C4-2B (cell line): ENCODE measurements around the gene ANKS1B.

Experiments
- ZFX ChIP-seq: fragments of 450-650 bp; IDR thresholded peaks from 2 replicates; pipeline ENCODE4 v1.6.1; 2017
- TF ChIP-seq, protein P1 (sequence below): fragments of 450-650 bp; conservative IDR thresholded peaks from 2 replicates; pipeline ENCODE4 v1.5.1; 2017; ENCODE audit warnings: mild to moderate bottlenecking

DNA sequence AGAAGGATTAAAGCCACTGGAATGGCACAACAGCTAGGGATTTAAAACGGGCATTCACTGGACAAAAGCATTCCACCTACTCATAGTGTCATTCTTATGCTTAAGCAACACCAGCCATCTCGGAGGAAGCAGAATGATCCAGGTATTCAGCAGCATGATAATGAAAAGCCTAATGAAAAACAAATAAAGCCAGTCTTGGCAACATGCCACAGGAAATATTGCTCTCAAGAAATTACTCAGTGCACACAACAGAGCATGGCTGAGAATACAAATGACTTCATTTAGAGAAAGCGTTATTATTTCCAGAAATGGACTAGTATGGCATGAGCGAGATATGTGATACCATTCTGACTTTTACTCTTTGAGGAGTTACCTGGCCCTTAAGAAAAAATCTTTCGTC is 897.5 kb downstream of the ANKS1B start:
- TF ChIP-seq, protein P1, sequence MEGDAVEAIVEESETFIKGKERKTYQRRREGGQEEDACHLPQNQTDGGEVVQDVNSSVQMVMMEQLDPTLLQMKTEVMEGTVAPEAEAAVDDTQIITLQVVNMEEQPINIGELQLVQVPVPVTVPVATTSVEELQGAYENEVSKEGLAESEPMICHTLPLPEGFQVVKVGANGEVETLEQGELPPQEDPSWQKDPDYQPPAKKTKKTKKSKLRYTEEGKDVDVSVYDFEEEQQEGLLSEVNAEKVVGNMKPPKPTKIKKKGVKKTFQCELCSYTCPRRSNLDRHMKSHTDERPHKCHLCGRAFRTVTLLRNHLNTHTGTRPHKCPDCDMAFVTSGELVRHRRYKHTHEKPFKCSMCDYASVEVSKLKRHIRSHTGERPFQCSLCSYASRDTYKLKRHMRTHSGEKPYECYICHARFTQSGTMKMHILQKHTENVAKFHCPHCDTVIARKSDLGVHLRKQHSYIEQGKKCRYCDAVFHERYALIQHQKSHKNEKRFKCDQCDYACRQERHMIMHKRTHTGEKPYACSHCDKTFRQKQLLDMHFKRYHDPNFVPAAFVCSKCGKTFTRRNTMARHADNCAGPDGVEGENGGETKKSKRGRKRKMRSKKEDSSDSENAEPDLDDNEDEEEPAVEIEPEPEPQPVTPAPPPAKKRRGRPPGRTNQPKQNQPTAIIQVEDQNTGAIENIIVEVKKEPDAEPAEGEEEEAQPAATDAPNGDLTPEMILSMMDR = no peak
- no peak for TF ChIP-seq ZFX
